Ascending aorta (tissue), 2 donors: ENCODE results near the gene DCUN1D2. TPM values are rescaled to one million over a fixed set of nuclear protein-coding genes. Genes with fewer than 3 reads are reported as not detected.

Source experiments
- DNase-seq, 2 donors: peaks; one replicate each; pipeline ENCODE4 v3.0.0-alpha.2; 2019; ENCODE audit warnings: low spot score in 2 of 2
- H3K27ac ChIP-seq, 2 donors: fragments of 200-600 bp; sonication (generic); one replicate each; pipeline ENCODE4 v1.5.1; 2016 to 2017; ENCODE audit warnings: mild to moderate bottlenecking in 1 of 2
- H3K27me3 ChIP-seq: fragments of 200-600 bp; sonication (generic); one replicate; pipeline ENCODE4 v1.5.1; 2017
- H3K36me3 ChIP-seq, 2 donors: fragments of 200-600 bp; sonication (generic); one replicate each; pipeline ENCODE4 v1.5.1; 2016
- H3K4me1 ChIP-seq, 2 donors: fragments of 200-600 bp; sonication (generic); one replicate each; pipeline ENCODE4 v1.5.1; 2016 to 2017; ENCODE audit warnings: mild to moderate bottlenecking in 1 of 2
- H3K4me3 ChIP-seq, 2 donors: fragments of 200-600 bp; sonication (generic); one replicate each; pipeline ENCODE4 v1.5.1; 2016 to 2017; ENCODE audit warnings: mild to moderate bottlenecking in 1 of 2
- H3K9me3 ChIP-seq, 2 donors: fragments of 200-600 bp; sonication (generic); one replicate each; pipeline ENCODE4 v1.5.1; 2016
- CTCF ChIP-seq, 3 experiments: fragments of 200-600 bp in 2 of 3; fragments of 450-650 bp in 1 of 3; sonication (generic) in 2 of 3; IDR thresholded peaks; one replicate each; pipeline ENCODE4 v1.5.1; 2016 to 2019; ENCODE audit warnings: antibody characterized with exemption in 3 of 3, mild to moderate bottlenecking in 1 of 3, moderate library complexity in 1 of 3
- intact Hi-C: fragments of 100-400 bp; cut with DNase I; formaldehyde crosslinking; loops from one replicate; pipeline ENCODE4 v1.15.1; 2023
- total RNA-seq: library from RNA; depleted of rRNA; stranded (reverse); fragments of >200 nt; gene quantifications from one replicate; pipeline ENCODE4 v1.1.0, GENCODE V29; 2016

Gene DCUN1D2
- total RNA-seq, 1 donor from 2014 or later = 5.9 TPM

GRCh38 chr13:113477724-113478123 lies 12.8 kb downstream of the DCUN1D2 start:
- no peaks in the 10 kb centered on the region for H3K9me3 ChIP-seq
- H3K4me3 ChIP-seq = no peak overlapping the region
- intact Hi-C loops = no loop called here
- no peak overlapping the region for H3K27ac ChIP-seq
- DNase-seq = no peak
- H3K27me3 ChIP-seq = no peaks in the 10 kb centered on the region
- no peak for TF ChIP-seq CTCF (IDR thresholded peaks at IDR 0.05)
- H3K36me3 ChIP-seq = peaks cover 17 to 50% of the 10 kb centered on the region in 2 donors
- no peaks in the 10 kb centered on the region for H3K4me1 ChIP-seq

GRCh38 chr13:113476811-113477210 lies 13.7 kb downstream of the DCUN1D2 start:
- H3K27me3 ChIP-seq = no peaks in the 10 kb centered on the region
- H3K27ac ChIP-seq = no peak overlapping the region
- no peak for DNase-seq
- H3K36me3 ChIP-seq = peaks cover 25 to 59% of the 10 kb centered on the region in 2 donors
- intact Hi-C loops = no loop called here
- H3K4me3 ChIP-seq = no peak overlapping the region
- no peak for TF ChIP-seq CTCF (IDR thresholded peaks at IDR 0.05)
- H3K9me3 ChIP-seq = no peaks in the 10 kb centered on the region
- H3K4me1 ChIP-seq = no peaks in the 10 kb centered on the region

- H3K4me3 ChIP-seq = no peak overlapping the region
- no peaks in the 10 kb centered on the region for H3K27me3 ChIP-seq
- intact Hi-C loops = no loop called here
- no peak for DNase-seq
- no peaks in the 10 kb centered on the region for H3K4me1 ChIP-seq
- H3K9me3 ChIP-seq = no peaks in the 10 kb centered on the region
- H3K36me3 ChIP-seq = peaks cover 27 to 65% of the 10 kb centered on the region in 2 donors
- H3K27ac ChIP-seq = no peak overlapping the region
- TF ChIP-seq CTCF (IDR thresholded peaks at IDR 0.05) = no peak
Measured at GRCh38 chr13:113475911-113476310, 14.6 kb downstream of the DCUN1D2 start.

- DNase-seq = no peak
- Histone ChIP-seq H3K36me3 (peaks cover 27 to 65% of the 10 kb centered on the region in 2 donors), H3K27ac (no peak overlapping the region), H3K9me3 (no peaks in the 10 kb centered on the region), H3K4me1 (no peaks in the 10 kb centered on the region), H3K27me3 (no peaks in the 10 kb centered on the region), H3K4me3 (no peak overlapping the region)
- no peak for TF ChIP-seq CTCF (IDR thresholded peaks at IDR 0.05)
- intact Hi-C loops = no loop called here
Measured at GRCh38 chr13:113475280-113475679, 15.2 kb downstream of the DCUN1D2 start.

- peaks cover 27 to 60% of the 10 kb centered on the region in 2 donors for H3K36me3 ChIP-seq
- no peak overlapping the region for H3K27ac ChIP-seq
- no peak for TF ChIP-seq CTCF (IDR thresholded peaks at IDR 0.05)
Measured at GRCh38 chr13:113474179-113474578, 16.3 kb downstream of the DCUN1D2 start.

More at GRCh38 chr13:113474179-113474578, 16.3 kb downstream of the DCUN1D2 start:
- Histone ChIP-seq H3K27me3 (no peaks in the 10 kb centered on the region), H3K4me3 (no peak overlapping the region), H3K4me1 (no peaks in the 10 kb centered on the region), H3K9me3 (no peaks in the 10 kb centered on the region)
- intact Hi-C loops = no loop called here
- no peak for DNase-seq
